Measurements from ENCODE around the gene CWF19L1. TPM values are rescaled to one million over a fixed set of nuclear protein-coding genes. Genes with fewer than 3 reads are reported as not detected.
A peak's percentile ranks its signal among the peaks of the same experiment; 100 is the strongest.

The CWF19L1 gene
- total and polyA plus RNA-seq, 2 of the 13 experiments (the other 11 are each of a cell fraction or from before 2014, with no cell fraction given): 13.6 to 42.1 TPM

DNA sequence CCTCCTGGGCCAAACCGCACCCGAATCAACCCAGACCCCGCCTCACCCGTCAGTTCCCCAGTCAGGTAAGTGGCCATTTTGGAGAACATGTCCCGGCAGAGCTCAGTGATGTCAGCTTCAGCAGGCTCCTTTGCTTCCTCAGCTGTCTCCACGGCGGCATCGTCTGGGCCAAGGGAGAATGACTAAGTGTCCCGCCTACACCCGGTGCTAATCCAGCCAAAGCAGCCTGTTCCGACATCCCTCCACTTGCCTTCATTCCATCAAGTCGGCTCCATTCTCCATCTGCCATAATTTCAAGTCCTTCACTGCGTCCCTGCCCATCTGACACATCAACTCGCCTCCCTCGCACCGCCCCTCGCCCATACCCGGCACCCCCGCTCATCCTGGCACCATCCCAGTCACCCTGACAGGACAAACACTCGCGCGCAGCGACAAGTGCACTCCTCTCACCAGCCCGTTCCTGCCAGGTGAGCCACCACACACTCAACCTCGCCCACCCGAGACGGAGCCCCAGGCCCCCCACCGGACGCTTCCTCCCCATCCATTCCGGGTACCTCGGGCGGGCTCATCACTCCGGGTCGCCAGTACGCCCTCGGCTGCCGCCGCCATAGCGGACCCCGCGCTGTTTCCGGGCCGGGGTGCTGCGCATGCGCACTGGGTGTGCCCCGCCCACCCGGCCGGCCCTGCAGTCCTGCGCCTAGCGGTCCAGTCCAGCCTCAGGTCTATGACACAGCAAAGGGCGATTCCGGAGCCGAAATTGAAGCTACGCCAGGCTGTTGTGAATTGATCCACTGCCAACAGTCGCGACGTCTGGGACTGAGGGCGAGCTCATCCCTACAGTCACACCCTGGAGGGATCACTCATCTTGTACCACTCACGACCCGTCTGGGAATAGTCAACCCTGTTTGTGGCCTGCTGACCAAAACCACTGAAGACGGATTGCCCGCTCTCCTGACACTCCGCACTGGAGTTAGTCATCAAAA is 18.9 kb upstream of the CWF19L1 start, which contains the start of gene BLOC1S2 (continued):
- TF ChIP-seq, protein P1, sequence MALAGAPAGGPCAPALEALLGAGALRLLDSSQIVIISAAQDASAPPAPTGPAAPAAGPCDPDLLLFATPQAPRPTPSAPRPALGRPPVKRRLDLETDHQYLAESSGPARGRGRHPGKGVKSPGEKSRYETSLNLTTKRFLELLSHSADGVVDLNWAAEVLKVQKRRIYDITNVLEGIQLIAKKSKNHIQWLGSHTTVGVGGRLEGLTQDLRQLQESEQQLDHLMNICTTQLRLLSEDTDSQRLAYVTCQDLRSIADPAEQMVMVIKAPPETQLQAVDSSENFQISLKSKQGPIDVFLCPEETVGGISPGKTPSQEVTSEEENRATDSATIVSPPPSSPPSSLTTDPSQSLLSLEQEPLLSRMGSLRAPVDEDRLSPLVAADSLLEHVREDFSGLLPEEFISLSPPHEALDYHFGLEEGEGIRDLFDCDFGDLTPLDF (CRISPR knock-in tag; IDR thresholded peaks at IDR 0.05): 0 out of 2 replicates have a peak, but pooled peaks have one; percentile 39
- no peak for TF ChIP-seq NPAS2 (CRISPR knock-in tag; IDR thresholded peaks at IDR 0.05; ENCODE audit: borderline replicate concordance)
- TF ChIP-seq, protein P2, sequence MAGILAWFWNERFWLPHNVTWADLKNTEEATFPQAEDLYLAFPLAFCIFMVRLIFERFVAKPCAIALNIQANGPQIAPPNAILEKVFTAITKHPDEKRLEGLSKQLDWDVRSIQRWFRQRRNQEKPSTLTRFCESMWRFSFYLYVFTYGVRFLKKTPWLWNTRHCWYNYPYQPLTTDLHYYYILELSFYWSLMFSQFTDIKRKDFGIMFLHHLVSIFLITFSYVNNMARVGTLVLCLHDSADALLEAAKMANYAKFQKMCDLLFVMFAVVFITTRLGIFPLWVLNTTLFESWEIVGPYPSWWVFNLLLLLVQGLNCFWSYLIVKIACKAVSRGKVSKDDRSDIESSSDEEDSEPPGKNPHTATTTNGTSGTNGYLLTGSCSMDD (CRISPR knock-in tag; IDR thresholded peaks at IDR 0.05): no peak
- no peak; the same call in 1 of the 2 replicates for TF ChIP-seq ZZZ3 (CRISPR knock-in tag; IDR thresholded peaks at IDR 0.05; ENCODE audit: borderline replicate concordance)
- TF ChIP-seq YEATS4 (CRISPR knock-in tag; IDR thresholded peaks at IDR 0.05; ENCODE audit: borderline replicate concordance): peak; percentile 88; the same call in 1 of the 2 replicates
- no peak for TF ChIP-seq HDAC6 (IDR thresholded peaks at IDR 0.05; ENCODE audit: low read depth, low read length)
- no peak for TF ChIP-seq ZNF780A (CRISPR knock-in tag; IDR thresholded peaks at IDR 0.05)
- TF ChIP-seq ZFP1 (CRISPR knock-in tag; IDR thresholded peaks at IDR 0.05): no peak; the same call in 1 of the 2 replicates
- TF ChIP-seq, protein P3, sequence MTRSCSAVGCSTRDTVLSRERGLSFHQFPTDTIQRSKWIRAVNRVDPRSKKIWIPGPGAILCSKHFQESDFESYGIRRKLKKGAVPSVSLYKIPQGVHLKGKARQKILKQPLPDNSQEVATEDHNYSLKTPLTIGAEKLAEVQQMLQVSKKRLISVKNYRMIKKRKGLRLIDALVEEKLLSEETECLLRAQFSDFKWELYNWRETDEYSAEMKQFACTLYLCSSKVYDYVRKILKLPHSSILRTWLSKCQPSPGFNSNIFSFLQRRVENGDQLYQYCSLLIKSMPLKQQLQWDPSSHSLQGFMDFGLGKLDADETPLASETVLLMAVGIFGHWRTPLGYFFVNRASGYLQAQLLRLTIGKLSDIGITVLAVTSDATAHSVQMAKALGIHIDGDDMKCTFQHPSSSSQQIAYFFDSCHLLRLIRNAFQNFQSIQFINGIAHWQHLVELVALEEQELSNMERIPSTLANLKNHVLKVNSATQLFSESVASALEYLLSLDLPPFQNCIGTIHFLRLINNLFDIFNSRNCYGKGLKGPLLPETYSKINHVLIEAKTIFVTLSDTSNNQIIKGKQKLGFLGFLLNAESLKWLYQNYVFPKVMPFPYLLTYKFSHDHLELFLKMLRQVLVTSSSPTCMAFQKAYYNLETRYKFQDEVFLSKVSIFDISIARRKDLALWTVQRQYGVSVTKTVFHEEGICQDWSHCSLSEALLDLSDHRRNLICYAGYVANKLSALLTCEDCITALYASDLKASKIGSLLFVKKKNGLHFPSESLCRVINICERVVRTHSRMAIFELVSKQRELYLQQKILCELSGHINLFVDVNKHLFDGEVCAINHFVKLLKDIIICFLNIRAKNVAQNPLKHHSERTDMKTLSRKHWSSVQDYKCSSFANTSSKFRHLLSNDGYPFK (CRISPR knock-in tag; IDR thresholded peaks at IDR 0.05; ENCODE audit: borderline replicate concordance): peak; percentile 91; the same call in 1 of the 2 replicates
- TF ChIP-seq MXI1 (IDR thresholded peaks at IDR 0.05; ENCODE audit: borderline replicate concordance, low read depth, low read length): peak; percentile 22; the same call in 1 of the 3 replicates
- no peak for TF ChIP-seq RFX3 (CRISPR knock-in tag; IDR thresholded peaks at IDR 0.05)
- TF ChIP-seq, protein P4, sequence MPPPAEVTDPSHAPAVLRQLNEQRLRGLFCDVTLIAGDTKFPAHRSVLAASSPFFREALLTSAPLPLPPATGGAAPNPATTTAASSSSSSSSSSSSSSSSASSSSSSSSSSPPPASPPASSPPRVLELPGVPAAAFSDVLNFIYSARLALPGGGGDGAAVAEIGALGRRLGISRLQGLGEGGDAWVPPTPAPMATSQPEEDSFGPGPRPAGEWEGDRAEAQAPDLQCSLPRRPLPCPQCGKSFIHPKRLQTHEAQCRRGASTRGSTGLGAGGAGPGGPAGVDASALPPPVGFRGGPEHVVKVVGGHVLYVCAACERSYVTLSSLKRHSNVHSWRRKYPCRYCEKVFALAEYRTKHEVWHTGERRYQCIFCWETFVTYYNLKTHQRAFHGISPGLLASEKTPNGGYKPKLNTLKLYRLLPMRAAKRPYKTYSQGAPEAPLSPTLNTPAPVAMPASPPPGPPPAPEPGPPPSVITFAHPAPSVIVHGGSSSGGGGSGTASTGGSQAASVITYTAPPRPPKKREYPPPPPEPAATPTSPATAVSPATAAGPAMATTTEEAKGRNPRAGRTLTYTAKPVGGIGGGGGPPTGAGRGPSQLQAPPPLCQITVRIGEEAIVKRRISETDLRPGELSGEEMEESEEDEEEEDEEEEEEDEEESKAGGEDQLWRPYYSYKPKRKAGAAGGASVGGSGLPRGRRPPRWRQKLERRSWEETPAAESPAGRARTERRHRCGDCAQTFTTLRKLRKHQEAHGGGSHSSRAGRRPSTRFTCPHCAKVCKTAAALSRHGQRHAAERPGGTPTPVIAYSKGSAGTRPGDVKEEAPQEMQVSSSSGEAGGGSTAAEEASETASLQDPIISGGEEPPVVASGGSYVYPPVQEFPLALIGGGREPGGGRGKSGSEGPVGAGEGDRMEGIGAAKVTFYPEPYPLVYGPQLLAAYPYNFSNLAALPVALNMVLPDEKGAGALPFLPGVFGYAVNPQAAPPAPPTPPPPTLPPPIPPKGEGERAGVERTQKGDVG (CRISPR knock-in tag; IDR thresholded peaks at IDR 0.05; ENCODE audit: borderline replicate concordance): peak; percentile 94
- TF ChIP-seq ZNF382 (CRISPR knock-in tag; IDR thresholded peaks at IDR 0.05; ENCODE audit: borderline replicate concordance): no peak
- TF ChIP-seq ZNF720 (CRISPR knock-in tag; IDR thresholded peaks at IDR 0.05): no peak
- TF ChIP-seq DR1 (CRISPR knock-in tag; IDR thresholded peaks at IDR 0.05): peak; percentile 30; the same call in 1 of the 2 replicates
- TF ChIP-seq ZMYM2 (CRISPR knock-in tag; IDR thresholded peaks at IDR 0.05): no peak
- TF ChIP-seq PAWR (CRISPR knock-in tag; IDR thresholded peaks at IDR 0.05; ENCODE audit: borderline replicate concordance): peak; percentile 89; the same call in 1 of the 2 replicates
- TF ChIP-seq SP1 (IDR thresholded peaks at IDR 0.05): no peak
- peak; percentile 60; the same call in 1 of the 2 replicates for TF ChIP-seq SP1 (CRISPR knock-in tag; IDR thresholded peaks at IDR 0.05)
- 0 out of 2 replicates have a peak, but pooled peaks have one; percentile 67 for TF ChIP-seq ZNF235 (CRISPR knock-in tag; IDR thresholded peaks at IDR 0.05; ENCODE audit: borderline replicate concordance)
- peak; percentile 60 for TF ChIP-seq MED1 (CRISPR knock-in tag; IDR thresholded peaks at IDR 0.05)

Measured in HepG2 (cell line).